Measurements from ENCODE around the gene SGSM1. TPM values are rescaled to one million over a fixed set of nuclear protein-coding genes. Genes with fewer than 3 reads are reported as not detected.

SGSM1 gene
- total RNA-seq, 1 donor from 2014 or later = 1.2 TPM

DNA sequence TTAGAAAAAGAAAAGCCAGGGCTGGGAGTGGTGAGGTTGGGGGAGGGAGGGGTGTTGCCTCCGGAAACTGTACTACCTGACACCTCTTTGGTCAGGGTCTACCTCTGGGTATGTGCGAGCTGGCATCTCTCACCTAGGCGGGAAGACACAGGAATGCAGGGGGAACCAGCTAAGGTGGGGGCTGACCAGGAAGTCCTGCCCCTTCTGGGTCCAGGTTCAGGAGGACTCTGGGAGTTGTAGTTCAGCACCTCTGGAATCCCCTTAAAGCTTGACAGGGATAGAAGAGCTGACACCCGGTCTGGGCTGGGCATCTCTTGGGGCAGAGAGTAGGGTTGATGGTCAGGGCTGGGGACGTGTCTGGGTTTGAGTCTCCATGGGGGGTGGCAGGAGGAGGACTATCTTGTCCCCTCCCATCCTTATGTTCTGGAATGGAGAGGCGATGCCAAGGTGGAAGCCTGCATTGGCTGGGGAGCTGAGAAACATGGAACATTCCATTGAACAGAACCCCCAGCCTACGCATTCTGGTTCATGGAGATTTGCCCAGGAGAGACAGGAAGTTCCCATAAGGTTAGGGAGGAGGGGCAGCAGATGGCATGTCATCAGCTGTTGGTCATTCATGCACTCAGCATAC is 144.4 kb downstream of the SGSM1 start:
- Mint-ChIP-seq H3K4me1 (ENCODE audit: low read depth, unreplicated experiment) (peaks cover 11% of the 10 kb centered on the region), H3K9me3 (ENCODE audit: unreplicated experiment) (peaks cover 5% of the 10 kb centered on the region), H3K36me3 (ENCODE audit: unreplicated experiment) (no peaks in the 10 kb centered on the region), H3K4me3 (ENCODE audit: unreplicated experiment) (peak overlapping the region; percentile 63), H3K27me3 (ENCODE audit: unreplicated experiment) (peaks cover 6% of the 10 kb centered on the region), H3K27ac (ENCODE audit: unreplicated experiment) (no peak overlapping the region)
- TF ChIP-seq CTCF (IDR thresholded peaks at IDR 0.05; ENCODE audit: partially characterized antibody, unreplicated experiment) = no peak
- DNase-seq = no peak

DNA sequence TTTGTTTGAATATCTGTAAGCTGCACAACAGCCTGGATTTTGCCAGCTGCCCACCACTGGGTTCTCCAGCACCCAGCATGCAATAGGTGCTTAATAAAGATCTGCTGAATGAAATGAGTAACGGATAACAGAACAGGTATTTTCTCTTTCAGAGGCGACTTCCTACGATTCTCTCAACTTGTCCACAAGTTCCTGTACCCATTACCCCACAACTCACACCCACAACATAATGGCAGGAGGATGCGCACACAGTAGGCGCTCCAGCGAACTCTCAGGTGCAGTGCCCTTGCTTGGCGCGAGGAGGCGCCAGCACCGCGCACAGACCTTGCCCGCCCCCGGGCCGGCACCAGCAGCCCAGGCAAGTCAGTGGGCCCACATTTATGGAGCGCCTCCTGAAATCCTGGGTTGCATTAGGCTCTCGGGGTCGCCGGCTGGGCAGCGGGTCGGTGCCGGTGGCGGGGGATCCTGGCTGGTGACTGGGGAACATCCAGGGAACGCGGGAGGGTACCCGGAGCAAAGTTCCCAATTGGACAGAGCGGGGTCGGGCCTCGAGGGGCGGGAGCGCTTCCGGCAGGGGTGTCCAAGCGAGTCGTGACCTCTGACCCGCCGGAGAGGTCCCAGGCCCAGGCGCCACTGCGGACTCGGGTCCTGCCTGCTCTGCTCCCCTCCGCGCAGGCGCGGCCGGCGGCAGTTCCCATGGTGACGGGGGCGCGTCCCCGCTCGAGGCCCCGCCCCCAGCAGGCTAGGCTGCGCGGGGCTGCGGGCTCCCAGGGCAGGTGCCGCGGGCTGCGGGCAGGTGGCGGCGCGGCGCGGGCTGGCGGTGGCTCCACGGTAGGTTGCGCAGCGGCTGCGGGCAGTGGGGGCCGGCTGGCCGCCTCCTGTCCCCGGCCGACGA is 146.2 kb downstream of the SGSM1 start, which contains the start of gene KIAA1671:
Gene KIAA1671, plus strand, starts transcription at position 775 of the 895 bp plus-strand sequence. CDS start 75,284 bp downstream, outside the sequence.
- peak; percentile 99 for DNase-seq
- Mint-ChIP-seq H3K4me1 (ENCODE audit: low read depth, unreplicated experiment) (peaks cover 11% of the 10 kb centered on the region), H3K27ac (ENCODE audit: unreplicated experiment) (peak within 1 kb of the TSS; percentile 81), H3K36me3 (ENCODE audit: unreplicated experiment) (no peaks in the 10 kb centered on the region), H3K27me3 (ENCODE audit: unreplicated experiment) (peaks cover 11% of the 10 kb centered on the region), H3K4me3 (ENCODE audit: unreplicated experiment) (peak within 1 kb of the TSS; percentile 97), H3K9me3 (ENCODE audit: unreplicated experiment) (peaks cover 5% of the 10 kb centered on the region)
- TF ChIP-seq CTCF (IDR thresholded peaks at IDR 0.05; ENCODE audit: partially characterized antibody, unreplicated experiment) = peak; percentile 98

DNA sequence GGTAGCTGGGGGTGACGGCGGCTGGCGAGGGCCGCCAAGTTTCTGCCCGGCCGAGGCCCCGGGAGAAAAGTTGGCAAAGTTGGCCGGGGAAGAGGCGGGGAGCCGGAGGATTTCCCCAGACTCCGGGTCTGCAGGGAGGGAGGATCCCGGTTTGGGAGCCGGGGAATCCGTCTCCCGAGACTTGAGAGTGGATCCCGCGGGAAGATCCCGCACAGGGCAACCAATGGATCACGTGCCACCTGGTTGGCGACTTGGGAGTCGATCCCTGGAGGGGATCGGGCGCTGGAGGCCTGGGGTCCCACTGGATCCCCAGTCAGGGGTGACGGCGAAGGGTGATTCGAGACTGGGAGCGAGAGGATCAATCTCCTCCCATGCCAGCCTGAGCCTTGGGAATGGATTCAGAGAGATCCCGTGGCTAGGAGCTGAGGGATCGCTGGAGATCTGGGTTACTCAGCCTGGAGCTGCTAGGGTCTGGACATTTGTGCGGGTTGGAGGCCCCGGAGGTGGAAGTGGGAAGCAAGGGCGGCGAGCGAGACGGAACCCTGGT is 146.9 kb downstream of the SGSM1 start:
- Mint-ChIP-seq H3K27me3 (ENCODE audit: unreplicated experiment) (peaks cover 9% of the 10 kb centered on the region), H3K27ac (ENCODE audit: unreplicated experiment) (peak overlapping the region; percentile 81), H3K36me3 (ENCODE audit: unreplicated experiment) (no peaks in the 10 kb centered on the region), H3K9me3 (ENCODE audit: unreplicated experiment) (peaks cover 5% of the 10 kb centered on the region), H3K4me3 (ENCODE audit: unreplicated experiment) (peak overlapping the region; percentile 97), H3K4me1 (ENCODE audit: low read depth, unreplicated experiment) (peaks cover 9% of the 10 kb centered on the region)
- DNase-seq = peak; percentile 55
- no peak for TF ChIP-seq CTCF (IDR thresholded peaks at IDR 0.05; ENCODE audit: partially characterized antibody, unreplicated experiment)

GRCh38 chr22:24953384-24954113 is 147.5 kb downstream of the SGSM1 start:
- Mint-ChIP-seq H3K4me3 (ENCODE audit: unreplicated experiment) (peak overlapping the region; percentile 97), H3K27me3 (ENCODE audit: unreplicated experiment) (peaks cover 8% of the 10 kb centered on the region), H3K27ac (ENCODE audit: unreplicated experiment) (peak overlapping the region; percentile 81), H3K9me3 (ENCODE audit: unreplicated experiment) (peaks cover 5% of the 10 kb centered on the region), H3K4me1 (ENCODE audit: low read depth, unreplicated experiment) (peaks cover 9% of the 10 kb centered on the region), H3K36me3 (ENCODE audit: unreplicated experiment) (no peaks in the 10 kb centered on the region)
- peak; percentile 34 for DNase-seq
- no peak for TF ChIP-seq CTCF (IDR thresholded peaks at IDR 0.05; ENCODE audit: partially characterized antibody, unreplicated experiment)

Data from glutamatergic neuron (in vitro differentiated cells).